Kidney glomerular epithelial cell (primary cell): Measurements from ENCODE around the gene STK17A.
A peak's percentile ranks its signal among the peaks of the same experiment; 100 is the strongest.

Source experiments
- DNase-seq: peaks from one replicate; lab custom pipeline; 2025; lab: John Stamatoyannopoulos, UW

STK17A gene

GRCh38 chr7:43658718-43659548, 76.0 kb downstream of the STK17A start:
- DNase-seq: peak; percentile 93

- no peak for DNase-seq
Measured at GRCh38 chr7:43659549-43659896, 76.6 kb downstream of the STK17A start.

- no peak for DNase-seq
Measured at GRCh38 chr7:43660141-43660540, 77.2 kb downstream of the STK17A start.

- no peak for DNase-seq
Measured at GRCh38 chr7:43664681-43665080, 81.8 kb downstream of the STK17A start.

- no peak for DNase-seq
Measured at GRCh38 chr7:43666938-43667337, 84.0 kb downstream of the STK17A start.

- no peak for DNase-seq
Measured at GRCh38 chr7:43668035-43668434, 85.1 kb downstream of the STK17A start.

GRCh38 chr7:43669286-43670081, 86.6 kb downstream of the STK17A start:
- peak; percentile 79 for DNase-seq

- no peak for DNase-seq
Measured at GRCh38 chr7:43671521-43671920, 88.6 kb downstream of the STK17A start.

- DNase-seq: peak; percentile 14
Measured at GRCh38 chr7:43673243-43673976, 90.5 kb downstream of the STK17A start.

GRCh38 chr7:43674559-43675436, 91.9 kb downstream of the STK17A start:
- peak; percentile 83 for DNase-seq
